SK-N-SH (cell line): ENCODE measurements around the gene KCNQ5. TPM values are rescaled to one million over a fixed set of nuclear protein-coding genes. Genes with fewer than 3 reads are reported as not detected.

Experiments used
- CTCF ChIA-PET: fragments of 300-600, 350-600 bp; formaldehyde crosslinking; extraction: SDS; loops from one replicate; lab custom pipeline; 2021; lab: Yijun Ruan, JAX
- POLR2A ChIA-PET: fragments of 350-600 bp; sonication (Branson Sonifier 250); formaldehyde crosslinking; extraction: SDS; loops from one replicate; lab custom pipeline; 2020; ENCODE audit warnings: antibody characterized with exemption, inconsistent platforms; lab: Yijun Ruan, JAX
- DNase-seq: peaks from one replicate; pipeline ENCODE4 v3.0.0; 2012
- H2AFZ ChIP-seq: fragments of 200-600 bp; sonication (generic); 2 replicates; pipeline ENCODE4 v1.8.1; 2016; ENCODE audit warnings: antibody characterized with exemption, mild to moderate bottlenecking, low read depth
- H3F3A ChIP-seq: fragments of 200-600 bp; sonication (generic); replicated peaks from 2 replicates; pipeline ENCODE3; 2016; ENCODE audit warnings: antibody characterized with exemption, mild to moderate bottlenecking; ENCODE audit not compliant: insufficient read depth
- H3K27ac ChIP-seq, 2 experiments: fragments of 200-500 bp in 1 of 2; fragments of 200-600 bp in 1 of 2; sonication (Bioruptor generic) in 1 of 2; sonication (generic), shearing (Covaris generic) in 1 of 2; 2 replicates each; pipeline versions ENCODE4 v1.5.1 to v1.6.1; 2014 to 2016; ENCODE audit warnings: low read depth in 2 of 2, inconsistent platforms in 1 of 2, low read length in 1 of 2, mild to moderate bottlenecking in 1 of 2, mixed read lengths in 1 of 2
- H3K27me3 ChIP-seq: fragments of 200-600 bp; sonication (generic), shearing (Covaris generic); 2 replicates; pipeline ENCODE4 v1.6.1; 2016; ENCODE audit warnings: mixed run types; ENCODE audit not compliant: insufficient read depth
- H3K36me3 ChIP-seq, 2 experiments: fragments of 200-500 bp in 1 of 2; fragments of 200-600 bp in 1 of 2; sonication (Bioruptor generic) in 1 of 2; sonication (generic) in 1 of 2; replicated peaks in 1 of 2; 2 replicates each; pipeline versions ENCODE3 to v1.5.1; 2014 to 2016; ENCODE audit warnings: low read length in 1 of 2, mild to moderate bottlenecking in 1 of 2; ENCODE audit not compliant: insufficient read depth in 2 of 2, control insufficient read depth in 1 of 2
- H3K4me1 ChIP-seq, 2 experiments: fragments of 200-500 bp in 1 of 2; fragments of 200-600 bp in 1 of 2; sonication (Bioruptor generic) in 1 of 2; sonication (generic), shearing (Covaris generic) in 1 of 2; 2 replicates each; pipeline versions ENCODE4 v1.5.1 to v1.6.1; 2014 to 2016; ENCODE audit warnings: low read depth in 1 of 2, low read length in 1 of 2, mixed run types in 1 of 2; ENCODE audit not compliant: insufficient read depth in 2 of 2, control insufficient read depth in 1 of 2
- H3K4me2 ChIP-seq: fragments of 200-600 bp; sonication (generic), shearing (Covaris generic); 2 replicates; pipeline ENCODE4 v1.6.1; 2017; ENCODE audit warnings: mixed run types
- H3K4me3 ChIP-seq, 2 experiments: fragments of 200-500 bp in 1 of 2; fragments of 200-600 bp in 1 of 2; sonication (Bioruptor generic) in 1 of 2; sonication (generic), shearing (Covaris generic) in 1 of 2; 2 replicates each; pipeline versions ENCODE4 v1.5.1 to v1.8.1; 2014 to 2016; ENCODE audit warnings: low read depth in 2 of 2, inconsistent platforms in 1 of 2, low read length in 1 of 2, mild to moderate bottlenecking in 1 of 2, mixed read lengths in 1 of 2, moderate library complexity in 1 of 2
- H3K79me2 ChIP-seq: fragments of 200-600 bp; sonication (generic); 2 replicates; pipeline ENCODE4 v1.8.1; 2017; ENCODE audit warnings: mild to moderate bottlenecking; ENCODE audit not compliant: insufficient read depth
- H3K9ac ChIP-seq: fragments of 200-600 bp; sonication (generic); 2 replicates; pipeline ENCODE4 v1.6.1; 2017; ENCODE audit warnings: mixed run types
- H3K9me2 ChIP-seq: fragments of 200-600 bp; sonication (generic); 2 replicates; pipeline ENCODE4 v1.6.1; 2017; ENCODE audit warnings: mixed run types
- H3K9me3 ChIP-seq: fragments of 200-600 bp; sonication (generic); 2 replicates; pipeline ENCODE4 v1.6.1; 2017; ENCODE audit warnings: mixed run types, mild to moderate bottlenecking, moderate library complexity
- H4K20me1 ChIP-seq: fragments of 200-600 bp; sonication (generic); 2 replicates; pipeline ENCODE4 v1.6.1; 2017; ENCODE audit warnings: mild to moderate bottlenecking, mixed run types; ENCODE audit not compliant: insufficient read depth
- EP300 ChIP-seq, 2 experiments: IDR thresholded peaks; 2 replicates each; pipeline versions ENCODE4 v1.4.0 to v1.6.1; 2012; ENCODE audit warnings: borderline replicate concordance in 1 of 2, low read depth in 1 of 2, low read length in 1 of 2
- GATA2 ChIP-seq: sonication (generic); formaldehyde crosslinking; IDR thresholded peaks from 2 replicates; pipeline ENCODE4 v1.5.0; 2020; ENCODE audit warnings: mild to moderate bottlenecking, missing genetic modification reagents
- NFIC ChIP-seq: IDR thresholded peaks from 2 replicates; pipeline ENCODE4 v1.4.0; 2012; ENCODE audit warnings: borderline replicate concordance
- RCOR1 ChIP-seq: fragments of 150-350 bp; IDR thresholded peaks from 2 replicates; pipeline ENCODE4 v1.6.1; 2017; ENCODE audit warnings: antibody characterized with exemption, low read length
- REST ChIP-seq: IDR thresholded peaks from 2 replicates; pipeline ENCODE4 v1.6.1; 2012; ENCODE audit warnings: mild to moderate bottlenecking, low read depth, low read length, moderate library complexity
- TAF1 ChIP-seq: IDR thresholded peaks from 2 replicates; pipeline ENCODE4 v1.6.1; 2012; ENCODE audit warnings: low read depth, mild to moderate bottlenecking, low read length, moderate library complexity, borderline replicate concordance
- USF1 ChIP-seq: IDR thresholded peaks from 2 replicates; pipeline ENCODE4 v1.4.0; 2012; ENCODE audit warnings: low read depth, borderline replicate concordance
- WGBS: methylation state at CpG from one replicate; pipeline ENCODE4 v1.1.6; 2017; ENCODE audit warnings: low lambda C conversion rate; 5-methylcytosine and 5-hydroxymethylcytosine counted together
- polyA plus RNA-seq, 3 experiments: library from polyadenylated mRNA; depleted of rRNA; stranded (reverse); fragments of >200 nt; gene quantifications; 2 replicates each; pipeline ENCODE4 v1.2.3, GENCODE V29; 2012

The KCNQ5 gene
- polyA plus RNA-seq, 1 of the 3 experiments (the other 2 are of a cell fraction): 3.2 TPM

- DNase-seq: no peak
- Histone ChIP-seq H3F3A (peaks cover 7% of the 10 kb centered on the region), H4K20me1 (no peaks in the 10 kb centered on the region), H3K79me2 (peaks cover 52% of the 10 kb centered on the region), H3K27me3 (no peaks in the 10 kb centered on the region), H3K27ac (no peak overlapping the region), H3K9ac (no peak overlapping the region), H2AFZ (no peak overlapping the region), H3K4me1 (peaks cover 11% of the 10 kb centered on the region in 2 experiments; a peak in 3 of 4 replicates)
- 83% methylated on average over 1 of the region's 1 CpG for WGBS
- CTCF ChIA-PET: no interaction called here
- no peak for TF ChIP-seq EP300 (IDR thresholded peaks at IDR 0.05; ENCODE audit: borderline replicate concordance in 1 of 2, low read depth in 1 of 2, low read length in 1 of 2)
- no peak for TF ChIP-seq RCOR1
- no peak for TF ChIP-seq REST
- no peak for TF ChIP-seq GATA2 (CRISPR knock-in tag)
- no peak for TF ChIP-seq NFIC
- TF ChIP-seq TAF1: no peak
- TF ChIP-seq, all 33 proteins: peak for 0
- H3K9me3 ChIP-seq: no peaks in the 10 kb centered on the region
- H3K4me2 ChIP-seq: no peak overlapping the region
- no peak overlapping the region for H3K4me3 ChIP-seq
- H3K9me2 ChIP-seq: no peaks in the 10 kb centered on the region
- POLR2A ChIA-PET: no interaction called here
- no peaks in the 10 kb centered on the region for H3K36me3 ChIP-seq
Measured at GRCh38 chr6:72672906-72673305, 51.0 kb downstream of the KCNQ5 start.

- WGBS: 97% methylated on average over 1 of the region's 1 CpG
- DNase-seq: no peak
- Histone ChIP-seq H3K4me1 (peaks cover 11 to 20% of the 10 kb centered on the region in 2 experiments; a peak in 3 of 4 replicates), H3K9me2 (no peaks in the 10 kb centered on the region), H3K27me3 (no peaks in the 10 kb centered on the region), H3K4me2 (no peak overlapping the region), H4K20me1 (no peaks in the 10 kb centered on the region), H3K9ac (no peak overlapping the region)
- no peak for TF ChIP-seq USF1
- TF ChIP-seq, all 33 proteins: peak for 0
- Histone ChIP-seq H3K27ac (peak overlapping the region in 1 of 2 experiments; percentile 22; a peak in 1 of 4 replicates), H3K4me3 (no peak overlapping the region), H3F3A (peaks cover under 1% of the 10 kb centered on the region), H3K79me2 (peaks cover 51% of the 10 kb centered on the region), H3K9me3 (no peaks in the 10 kb centered on the region), H3K36me3 (no peaks in the 10 kb centered on the region), H2AFZ (no peak overlapping the region)
- ChIA-PET CTCF (no interaction called here), POLR2A (no interaction called here)
Measured at GRCh38 chr6:72674842-72675241, 53.0 kb downstream of the KCNQ5 start.
